ENCODE data around the gene SLC22A31.
"Not testable (repeated sequence)": the region's sequence is repeated elsewhere in the genome, so short reads cannot be mapped to it uniquely, and the experiment has no call there.

Gene SLC22A31

GRCh38 chr16:89178453-89179147, 21.7 kb downstream of the SLC22A31 start:
- no peak for DNase-seq (ENCODE audit: low read depth in 2 of 2)

GRCh38 chr16:89177501-89177900, 22.8 kb downstream of the SLC22A31 start:
- no peak for DNase-seq (ENCODE audit: low read depth in 2 of 2)

- no peak for DNase-seq (ENCODE audit: low read depth in 2 of 2)
These were observed 23.6 kb downstream of the SLC22A31 start for GRCh38 chr16:89176717-89177116.

- no peak for DNase-seq (ENCODE audit: low read depth in 2 of 2)
These were observed 24.1 kb downstream of the SLC22A31 start for GRCh38 chr16:89176147-89176690.

GRCh38 chr16:89175280-89176146, 24.8 kb downstream of the SLC22A31 start:
- no peak for DNase-seq (ENCODE audit: low read depth in 2 of 2)

- DNase-seq (ENCODE audit: low read depth in 2 of 2), result no peak
These were observed 25.5 kb downstream of the SLC22A31 start for GRCh38 chr16:89174877-89175276.

GRCh38 chr16:89174055-89174827, 26.1 kb downstream of the SLC22A31 start:
- no peak for DNase-seq (ENCODE audit: low read depth in 2 of 2)

GRCh38 chr16:89173174-89173921, 27.0 kb downstream of the SLC22A31 start:
- no peak for DNase-seq (ENCODE audit: low read depth in 2 of 2)

GRCh38 chr16:89172528-89173173, 27.7 kb downstream of the SLC22A31 start:
- DNase-seq (ENCODE audit: low read depth in 2 of 2), result no peak

- DNase-seq (ENCODE audit: low read depth in 2 of 2), result no peak
These were observed 28.2 kb downstream of the SLC22A31 start for GRCh38 chr16:89172171-89172527.

- peak; percentile 94 to 96 for DNase-seq (ENCODE audit: low read depth in 2 of 2)
These were observed 28.8 kb downstream of the SLC22A31 start, which contains the start of gene CDH15 for GRCh38 chr16:89171216-89172170. CDH15 (plus strand) TSS chr16:89171748; CDS start chr16:89171832, 84 bp downstream.

- DNase-seq (ENCODE audit: low read depth in 2 of 2), result no peak
These were observed 29.8 kb downstream of the SLC22A31 start for GRCh38 chr16:89170346-89171215.

- DNase-seq (ENCODE audit: low read depth in 2 of 2), result no peak
These were observed 30.6 kb downstream of the SLC22A31 start for GRCh38 chr16:89169778-89170177.

GRCh38 chr16:89168381-89169189, 31.8 kb downstream of the SLC22A31 start:
- no peak for DNase-seq (ENCODE audit: low read depth in 2 of 2)

- peak; percentile 82 to 97 for DNase-seq (ENCODE audit: low read depth in 2 of 2)
These were observed 32.9 kb downstream of the SLC22A31 start for GRCh38 chr16:89167425-89167941.

GRCh38 chr16:89166696-89167424, 33.5 kb downstream of the SLC22A31 start:
- no peak for DNase-seq (ENCODE audit: low read depth in 2 of 2)

GRCh38 chr16:89165681-89165979, 34.7 kb downstream of the SLC22A31 start:
- DNase-seq (ENCODE audit: low read depth in 2 of 2), result not testable (repeated sequence)

Data from stimulated activated CD4-positive, alpha-beta T cell treated with anti-CD3 and anti-CD28 coated beads, Interleukin-4, amount 100 ng/mL, for 48 hours (primary cell).